Vagina (tissue), 2 donors: Measurements from ENCODE around the gene S1PR3. TPM values are rescaled to one million over a fixed set of nuclear protein-coding genes. Genes with fewer than 3 reads are reported as not detected.

Experiments used
- DNase-seq, 2 donors: peaks; one replicate each; pipeline ENCODE4 v3.0.0-alpha.2; 2017; ENCODE audit errors: extremely low spot score in 2 of 2
- H3K27ac ChIP-seq: fragments of 200-600 bp; sonication (generic); one replicate; pipeline ENCODE4 v1.5.1; 2019
- H3K27me3 ChIP-seq: fragments of 200-600 bp; sonication (generic); one replicate; pipeline ENCODE4 v1.5.1; 2019
- H3K36me3 ChIP-seq, 2 donors: fragments of 200-600 bp; sonication (generic); one replicate each; pipeline ENCODE4 v1.5.1; 2017 to 2019
- H3K4me1 ChIP-seq: fragments of 200-600 bp; sonication (generic); one replicate; pipeline ENCODE4 v1.5.1; 2019
- H3K4me3 ChIP-seq, 2 donors: fragments of 200-600 bp; sonication (generic); 1 replicate in 1 of 2; 2 replicates in 1 of 2; pipeline ENCODE4 v1.5.1; 2016 to 2019
- H3K9me3 ChIP-seq: fragments of 200-600 bp; sonication (generic); one replicate; pipeline ENCODE4 v1.5.1; 2019
- CTCF ChIP-seq, 3 experiments: fragments of 450-650 bp in 2 of 3; fragments of 200-600 bp in 1 of 3; sonication (generic) in 1 of 3; IDR thresholded peaks; one replicate each; pipeline ENCODE4 v1.5.1; 2017 to 2019; ENCODE audit warnings: antibody characterized with exemption in 3 of 3, mild to moderate bottlenecking in 2 of 3, moderate library complexity in 2 of 3
- POLR2A ChIP-seq, 2 donors: fragments of 450-650 bp; IDR thresholded peaks; one replicate each; pipeline ENCODE4 v1.6.1; 2017; ENCODE audit warnings: antibody characterized with exemption in 2 of 2, mild to moderate bottlenecking in 2 of 2, moderate library complexity in 2 of 2
- POLR2AphosphoS5 ChIP-seq, 2 donors: sonication (generic); formaldehyde crosslinking; IDR thresholded peaks; one replicate each; pipeline ENCODE4 v1.9.0; 2017; ENCODE audit warnings: antibody characterized with exemption in 2 of 2, mild to moderate bottlenecking in 2 of 2, low read depth in 1 of 2; ENCODE audit not compliant: insufficient read depth in 1 of 2
- intact Hi-C: fragments of 100-400 bp; cut with DNase I; formaldehyde crosslinking; loops from one replicate; pipeline ENCODE4 v1.15.1; 2023
- total RNA-seq: library from RNA; depleted of rRNA; stranded (reverse); fragments of >200 nt; gene quantifications from one replicate; pipeline ENCODE4 v1.2.3, GENCODE V29; 2016

The S1PR3 gene
- total RNA-seq, 1 donor from 2014 or later = 39.3 TPM

- no peak for TF ChIP-seq POLR2AphosphoS5 (IDR thresholded peaks at IDR 0.05; ENCODE audit: insufficient read depth in 1 of 2, low read depth in 1 of 2)
- TF ChIP-seq CTCF (IDR thresholded peaks at IDR 0.05) = no peak
- TF ChIP-seq POLR2A (IDR thresholded peaks at IDR 0.05) = no peak
- peak; percentile 11 to 52 for DNase-seq
- Histone ChIP-seq H3K4me1 (peaks cover 75% of the 10 kb centered on the region), H3K36me3 (peaks cover 0 to 11% of the 10 kb centered on the region in 2 donors), H3K27me3 (no peaks in the 10 kb centered on the region), H3K27ac (peak overlapping the region; percentile 79), H3K9me3 (no peaks in the 10 kb centered on the region), H3K4me3 (no peak overlapping the region)
- intact Hi-C loops = loop anchor here (10.0 kb wide), 1 partner anchor 254 kb away; no protein-coding TSS in a partner anchor
These were observed 7.2 kb downstream of the S1PR3 start for GRCh38 chr9:88998503-88998902.

- intact Hi-C loops = loop anchor here (10.0 kb wide), 1 partner anchor 254 kb away; no protein-coding TSS in a partner anchor
- peaks cover 73% of the 10 kb centered on the region for H3K4me1 ChIP-seq
- no peak overlapping the region for H3K4me3 ChIP-seq
- H3K36me3 ChIP-seq = peaks cover 0 to 11% of the 10 kb centered on the region in 2 donors
- no peaks in the 10 kb centered on the region for H3K9me3 ChIP-seq
- peak overlapping the region; percentile 79 for H3K27ac ChIP-seq
- no peaks in the 10 kb centered on the region for H3K27me3 ChIP-seq
- peak; percentile 70 to 89 for DNase-seq
- TF ChIP-seq POLR2AphosphoS5 (IDR thresholded peaks at IDR 0.05; ENCODE audit: insufficient read depth in 1 of 2, low read depth in 1 of 2) (peak; percentile 8 to 77), POLR2A (IDR thresholded peaks at IDR 0.05) (no peak)
These were observed 7.6 kb downstream of the S1PR3 start for GRCh38 chr9:88998911-88999310.

GRCh38 chr9:89000371-89000781 lies 9.1 kb downstream of the S1PR3 start:
- Histone ChIP-seq H3K27me3 (no peaks in the 10 kb centered on the region), H3K9me3 (no peaks in the 10 kb centered on the region), H3K4me3 (no peak overlapping the region), H3K36me3 (peaks cover 0 to 11% of the 10 kb centered on the region in 2 donors), H3K4me1 (peaks cover 62% of the 10 kb centered on the region), H3K27ac (peak overlapping the region; percentile 79)
- DNase-seq = peak; percentile 70 to 88
- intact Hi-C loops = loop anchor here (1.0 to 10.0 kb wide), 2 partner anchors 184 to 407 kb away; no protein-coding TSS in a partner anchor
- TF ChIP-seq POLR2AphosphoS5 (IDR thresholded peaks at IDR 0.05; ENCODE audit: insufficient read depth in 1 of 2, low read depth in 1 of 2) (no peak), CTCF (IDR thresholded peaks at IDR 0.05) (no peak), POLR2A (IDR thresholded peaks at IDR 0.05) (no peak)

- Histone ChIP-seq H3K4me3 (no peak overlapping the region), H3K36me3 (peaks cover 0 to 11% of the 10 kb centered on the region in 2 donors), H3K27ac (peak overlapping the region; percentile 79), H3K27me3 (no peaks in the 10 kb centered on the region), H3K9me3 (no peaks in the 10 kb centered on the region), H3K4me1 (peaks cover 59% of the 10 kb centered on the region)
- no peak for TF ChIP-seq POLR2A (IDR thresholded peaks at IDR 0.05)
- TF ChIP-seq CTCF (IDR thresholded peaks at IDR 0.05) = peak; percentile 43 to 88 (median 83)
- peak; percentile 21 to 68 for TF ChIP-seq POLR2AphosphoS5 (IDR thresholded peaks at IDR 0.05; ENCODE audit: insufficient read depth in 1 of 2, low read depth in 1 of 2)
- DNase-seq = peak; percentile 91 to 94
- intact Hi-C loops = loop anchor here (1.0 to 10.0 kb wide), 2 partner anchors 184 to 408 kb away; no protein-coding TSS in a partner anchor
These were observed 10.0 kb downstream of the S1PR3 start for GRCh38 chr9:89000973-89001916.

GRCh38 chr9:89001917-89002540 lies 10.8 kb downstream of the S1PR3 start:
- no peak overlapping the region for H3K4me3 ChIP-seq
- H3K36me3 ChIP-seq = peaks cover 0 to 11% of the 10 kb centered on the region in 2 donors
- H3K27ac ChIP-seq = no peak overlapping the region
- intact Hi-C loops = loop anchor here (10.0 kb wide), 1 partner anchor 183 kb away; no protein-coding TSS in a partner anchor
- TF ChIP-seq POLR2AphosphoS5 (IDR thresholded peaks at IDR 0.05; ENCODE audit: insufficient read depth in 1 of 2, low read depth in 1 of 2) (no peak), POLR2A (IDR thresholded peaks at IDR 0.05) (no peak), CTCF (IDR thresholded peaks at IDR 0.05) (no peak)
- H3K9me3 ChIP-seq = no peaks in the 10 kb centered on the region
- H3K27me3 ChIP-seq = no peaks in the 10 kb centered on the region
- DNase-seq = peak; percentile 72 to 89
- H3K4me1 ChIP-seq = peaks cover 52% of the 10 kb centered on the region
